GM10847 (cell line): ENCODE measurements around the gene APOBEC3H.

Source experiments
- POLR2A ChIP-seq: IDR thresholded peaks from 2 replicates; pipeline ENCODE4 v1.6.1; 2011; ENCODE audit not compliant: insufficient read length; ENCODE audit errors: extremely low read depth

Gene APOBEC3H

DNA sequence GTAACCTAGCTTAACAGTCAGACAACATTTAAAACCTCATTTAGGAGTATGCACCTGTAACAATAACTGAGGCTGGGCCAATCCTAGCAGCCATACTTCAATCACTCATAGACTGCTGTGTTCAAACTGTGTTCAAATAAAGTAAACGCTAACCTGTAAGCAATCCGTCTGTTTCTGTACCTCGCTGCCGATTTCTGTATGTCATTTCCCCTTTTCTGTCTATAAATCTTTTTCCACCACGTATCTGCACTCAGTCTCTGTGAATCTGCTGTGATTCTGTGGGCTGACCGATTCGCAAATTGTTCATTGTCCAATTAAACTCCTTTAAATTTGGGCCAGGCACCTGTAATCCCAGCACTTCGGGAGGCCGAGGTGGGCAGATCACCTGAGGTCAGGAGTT, 12.3 kb downstream of the APOBEC3H start:
- TF ChIP-seq POLR2A = no peak

DNA sequence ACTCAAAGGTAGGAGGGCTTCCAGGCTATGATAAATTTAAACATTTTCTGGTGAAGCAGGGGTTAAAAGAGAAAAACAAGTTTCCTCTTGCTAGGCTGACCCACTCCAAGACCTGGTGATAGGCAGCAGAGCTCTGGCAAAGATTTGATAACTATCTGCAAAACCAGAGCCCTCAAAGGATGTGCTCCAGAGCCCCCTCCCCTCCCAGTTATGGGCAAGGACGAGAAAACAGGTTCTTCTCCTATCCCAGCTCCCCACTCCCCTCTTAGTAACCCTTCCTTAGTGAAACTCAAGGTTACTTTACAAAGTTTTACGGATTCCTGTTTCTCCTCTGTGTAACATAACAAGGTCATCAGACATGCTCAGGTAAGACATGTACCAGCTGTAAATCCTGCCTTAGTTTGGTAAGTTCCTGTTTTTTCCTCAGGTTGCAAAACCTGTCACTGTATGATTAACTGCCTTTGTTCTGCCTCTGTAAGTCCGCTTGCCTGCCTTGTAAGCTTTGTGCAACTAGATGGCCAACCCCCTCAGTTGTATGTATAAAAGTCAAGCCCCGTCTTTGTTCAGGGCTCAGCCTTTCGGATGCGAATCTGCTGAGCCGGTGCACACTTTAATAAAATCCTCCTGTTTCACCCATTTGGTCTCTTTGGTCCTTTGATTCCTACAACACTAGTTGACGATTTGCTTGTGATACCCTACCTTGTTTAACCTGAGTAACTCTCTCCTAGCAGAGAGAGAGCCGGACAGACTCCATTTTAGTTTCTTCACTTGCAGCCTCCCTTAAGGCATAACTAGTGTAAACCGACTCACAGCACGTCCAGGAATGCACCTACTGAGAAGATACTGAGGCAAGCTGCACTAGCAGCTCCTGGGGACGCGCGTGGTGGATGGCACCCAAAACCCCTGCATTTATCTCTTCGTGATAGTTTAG, 13.9 kb downstream of the APOBEC3H start:
- no peak for TF ChIP-seq POLR2A

DNA sequence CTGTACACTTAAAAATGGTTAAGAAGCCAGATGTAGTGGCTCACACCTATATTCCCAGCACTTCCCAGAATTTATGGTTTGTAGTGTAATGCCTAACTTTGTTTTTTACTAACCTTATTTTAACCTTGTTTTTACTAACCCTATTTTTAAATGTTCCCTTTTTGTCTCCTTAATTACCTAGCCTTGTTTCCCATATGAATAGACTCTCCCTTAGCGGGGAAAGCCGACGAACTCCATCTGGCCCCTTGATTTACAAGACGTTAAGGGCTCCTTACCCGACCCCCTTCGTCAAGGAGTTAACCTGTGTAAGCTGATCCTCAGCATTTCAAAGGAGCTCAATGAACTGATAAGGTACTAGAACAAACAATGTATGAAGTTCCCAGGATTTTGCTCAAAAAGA, 17.1 kb downstream of the APOBEC3H start:
- no peak for TF ChIP-seq POLR2A

- no peak for TF ChIP-seq POLR2A
These were observed 18.5 kb downstream of the APOBEC3H start for GRCh38 chr22:39115570-39115969.

DNA sequence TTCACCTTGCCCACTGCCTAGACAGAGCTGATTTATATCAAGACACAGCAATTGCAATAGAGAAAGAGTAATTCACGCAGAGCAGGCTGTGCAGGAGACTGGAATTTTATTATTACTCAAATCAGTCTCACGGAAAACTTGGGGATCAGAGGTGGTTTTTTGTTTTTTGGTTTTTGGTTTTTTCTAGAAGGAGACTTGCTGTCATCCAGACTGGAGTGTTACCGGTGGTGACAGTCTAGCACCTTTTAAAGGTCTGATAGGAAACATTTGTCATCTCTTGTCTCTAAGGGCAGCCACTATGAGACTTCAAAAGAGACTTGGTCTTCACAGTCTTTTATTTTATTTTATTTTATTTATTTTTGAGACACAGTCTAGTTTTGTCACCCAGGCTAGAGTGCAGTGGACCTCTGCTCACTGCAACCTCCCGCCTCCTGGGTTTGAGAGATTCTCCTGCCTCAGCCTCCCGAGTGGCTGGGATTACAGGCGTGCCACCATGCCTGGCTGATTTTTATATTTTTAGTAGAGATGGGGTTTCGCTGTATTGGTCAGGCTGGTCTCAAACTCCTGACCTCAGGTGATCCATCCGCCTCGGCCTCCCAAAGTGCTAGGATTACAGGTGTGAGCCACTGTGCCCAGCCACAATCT, 19.1 kb downstream of the APOBEC3H start:
- no peak for TF ChIP-seq POLR2A

GRCh38 chr22:39117585-39118191, 20.6 kb downstream of the APOBEC3H start:
- no peak for TF ChIP-seq POLR2A

GRCh38 chr22:39120983-39121382, 23.9 kb downstream of the APOBEC3H start:
- no peak for TF ChIP-seq POLR2A

DNA sequence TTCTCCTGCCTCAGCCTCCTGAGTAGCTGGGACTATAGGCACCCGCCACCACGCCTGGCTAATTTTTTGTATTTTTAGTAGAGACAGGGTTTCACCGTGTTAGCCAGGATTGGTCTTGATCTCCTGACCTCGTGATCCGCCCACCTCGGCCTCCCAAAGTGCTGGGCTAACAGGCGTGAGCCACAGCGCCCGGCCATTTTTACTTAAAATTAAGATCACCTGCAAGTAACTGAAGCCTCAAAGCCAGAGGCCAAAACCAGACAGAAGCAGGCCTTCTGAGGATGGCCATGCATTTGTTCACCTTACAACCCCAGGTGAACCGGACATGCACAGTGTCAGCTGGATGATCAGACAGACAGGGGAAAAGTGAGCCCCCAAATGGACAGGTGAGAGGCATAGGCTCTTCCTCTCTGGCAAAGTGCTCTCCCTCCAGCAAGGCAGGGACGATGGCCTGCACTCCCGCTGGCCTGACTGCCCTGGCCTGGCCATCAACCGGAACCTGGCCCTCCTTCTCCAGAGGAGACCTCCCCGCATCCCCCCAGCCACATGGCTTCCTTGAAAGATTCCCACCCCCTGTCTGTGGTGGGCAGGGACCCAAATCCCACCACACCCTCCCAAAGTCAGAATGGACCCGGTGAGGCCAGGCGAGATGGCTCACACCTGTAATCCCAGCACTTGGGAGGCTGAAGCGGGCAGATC, 25.9 kb downstream of the APOBEC3H start:
- TF ChIP-seq POLR2A = no peak

DNA sequence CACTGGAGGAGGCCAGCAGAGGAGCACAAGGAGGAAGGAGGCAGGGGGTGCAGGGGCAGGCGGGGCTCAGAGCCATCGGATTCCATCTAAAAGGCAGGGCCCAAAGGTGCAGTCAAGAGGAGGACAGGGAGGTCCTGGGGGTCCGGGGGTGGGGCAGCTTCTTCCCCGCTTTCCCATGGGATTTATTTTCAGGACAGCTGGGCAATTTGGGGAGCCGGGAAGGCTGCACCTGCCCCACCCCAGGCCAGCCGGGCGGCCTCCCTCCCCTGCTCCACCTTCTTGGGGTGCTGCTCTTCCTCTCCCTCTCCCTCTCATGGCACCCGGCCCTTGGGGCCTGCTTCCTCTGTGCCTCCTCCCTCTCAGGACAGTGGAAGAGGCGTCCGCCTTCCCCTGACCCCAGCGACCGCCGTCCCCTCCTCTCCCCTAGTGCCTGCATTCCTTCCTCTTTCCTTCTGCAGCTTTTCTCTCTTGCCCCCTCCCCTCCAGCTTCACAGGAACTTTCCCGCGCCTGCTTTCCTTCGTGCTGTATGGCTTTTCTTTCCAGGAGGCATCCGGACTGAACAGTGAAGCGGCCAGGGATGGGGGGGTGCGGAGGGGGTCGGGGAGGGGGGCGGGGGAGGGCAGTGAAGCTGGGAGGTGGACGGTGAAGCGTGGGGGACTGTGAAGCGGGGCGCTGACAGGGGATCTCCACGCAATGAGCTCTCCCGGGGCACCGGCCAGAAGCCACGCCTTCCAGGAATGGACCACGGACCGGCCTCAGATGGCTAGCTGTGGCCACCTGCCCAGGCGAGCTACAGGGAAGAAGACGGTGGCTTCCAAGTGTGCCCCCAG, 26.9 kb downstream of the APOBEC3H start:
- TF ChIP-seq POLR2A = no peak

- no peak for TF ChIP-seq POLR2A
These were observed 28.6 kb downstream of the APOBEC3H start for GRCh38 chr22:39125622-39126021.

GRCh38 chr22:39128508-39128907, 31.5 kb downstream of the APOBEC3H start:
- no peak for TF ChIP-seq POLR2A

DNA sequence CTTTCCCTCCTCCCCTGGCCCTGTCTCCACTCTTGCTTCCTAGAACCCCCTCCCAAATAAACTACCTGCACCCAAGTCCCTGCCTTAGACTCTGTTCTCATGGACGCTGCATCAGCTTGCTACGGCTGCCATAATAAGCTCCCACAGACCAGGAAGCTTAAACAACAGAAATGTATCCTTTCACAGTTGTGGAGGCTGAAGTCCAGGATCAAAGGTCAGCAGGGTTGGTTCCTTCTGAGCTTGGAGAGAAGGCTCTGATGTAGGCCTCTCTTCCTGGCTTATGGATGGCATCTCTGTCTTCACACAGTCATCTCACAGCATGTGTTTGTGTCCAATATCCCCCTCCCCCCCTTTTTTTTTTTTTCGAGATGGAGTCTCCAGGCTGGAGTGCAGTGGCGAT, 32.0 kb downstream of the APOBEC3H start:
- TF ChIP-seq POLR2A = no peak

DNA sequence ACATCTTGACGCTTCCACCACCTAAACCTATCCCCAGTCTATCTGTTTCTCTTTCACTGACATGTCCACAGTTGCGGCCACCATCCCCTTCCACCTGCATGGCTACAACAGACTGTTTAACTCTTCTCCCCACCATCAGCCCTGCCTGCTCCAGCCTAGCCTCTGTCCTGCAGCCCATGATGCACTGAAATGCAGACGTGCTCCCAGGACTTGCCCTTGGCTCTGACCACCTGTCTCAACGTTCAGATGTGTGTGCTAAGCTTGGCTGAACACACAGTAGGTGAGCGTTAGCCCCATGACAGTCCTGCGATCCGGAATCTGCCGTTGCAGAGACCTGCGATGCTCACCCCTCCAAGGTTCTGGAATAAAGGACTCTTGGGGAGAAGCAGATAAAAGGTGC, 32.7 kb downstream of the APOBEC3H start:
- no peak for TF ChIP-seq POLR2A

- no peak for TF ChIP-seq POLR2A
These were observed 33.2 kb downstream of the APOBEC3H start for GRCh38 chr22:39130152-39130704.
